GM18505 (cell line): Measurements from ENCODE around the gene CADPS2.
"Not testable (repeated sequence)": the region's sequence is repeated elsewhere in the genome, so short reads cannot be mapped to it uniquely, and the experiment has no call there.

Experiments
- ATAC-seq: cut with Tn5 transposase; IDR thresholded peaks from one replicate; pipeline ENCODE4 v1.9.1; 2021; ENCODE audit not compliant: unreplicated experiment
- POLR2A ChIP-seq: IDR thresholded peaks from 4 replicates; pipeline ENCODE4 v1.6.1; 2011; ENCODE audit warnings: borderline replicate concordance; ENCODE audit not compliant: insufficient read depth, insufficient read length; ENCODE audit errors: extremely low read depth

CADPS2 gene

GRCh38 chr7:122844191-122844988, 41.9 kb downstream of the CADPS2 start:
- no peak for TF ChIP-seq POLR2A
- no peak for ATAC-seq

- ATAC-seq = no peak
These were observed 43.3 kb downstream of the CADPS2 start for GRCh38 chr7:122842971-122843370.

GRCh38 chr7:122836286-122836685, 50.0 kb downstream of the CADPS2 start:
- ATAC-seq = not testable (repeated sequence)

More at GRCh38 chr7:122842971-122843370, 43.3 kb downstream of the CADPS2 start:
- no peak for TF ChIP-seq POLR2A

- not testable (repeated sequence) for ATAC-seq
These were observed 51.7 kb downstream of the CADPS2 start for GRCh38 chr7:122834571-122834942.

- no peak for TF ChIP-seq POLR2A
- ATAC-seq = no peak
These were observed 52.2 kb downstream of the CADPS2 start for GRCh38 chr7:122833888-122834570.

GRCh38 chr7:122831436-122831835, 54.8 kb downstream of the CADPS2 start:
- ATAC-seq = no peak
- no peak for TF ChIP-seq POLR2A

GRCh38 chr7:122829962-122830361, 56.3 kb downstream of the CADPS2 start:
- ATAC-seq = no peak
- TF ChIP-seq POLR2A = no peak

GRCh38 chr7:122827763-122828162, 58.5 kb downstream of the CADPS2 start:
- no peak for ATAC-seq
- TF ChIP-seq POLR2A = no peak

GRCh38 chr7:122813845-122814244, 72.4 kb downstream of the CADPS2 start:
- no peak for ATAC-seq

GRCh38 chr7:122803851-122804250, 82.4 kb downstream of the CADPS2 start:
- TF ChIP-seq POLR2A = no peak
- no peak for ATAC-seq

More at GRCh38 chr7:122813845-122814244, 72.4 kb downstream of the CADPS2 start:
- TF ChIP-seq POLR2A = no peak

GRCh38 chr7:122803323-122803722, 82.9 kb downstream of the CADPS2 start:
- ATAC-seq = no peak
- no peak for TF ChIP-seq POLR2A

GRCh38 chr7:122802301-122802751, 83.9 kb downstream of the CADPS2 start:
- no peak for TF ChIP-seq POLR2A
- ATAC-seq = no peak

GRCh38 chr7:122791959-122792545, 94.2 kb downstream of the CADPS2 start:
- ATAC-seq = no peak
- TF ChIP-seq POLR2A = no peak

GRCh38 chr7:122790591-122790990, 95.7 kb downstream of the CADPS2 start:
- TF ChIP-seq POLR2A = no peak
- ATAC-seq = no peak
